Thyroid gland (tissue), 4 donors: ENCODE data around the gene RAPH1.

Experiments used
- POLR2A ChIP-seq, 2 donors: fragments of 450-650 bp; IDR thresholded peaks; one replicate each; pipeline ENCODE4 v1.6.1; 2017; ENCODE audit warnings: antibody characterized with exemption in 2 of 2, mild to moderate bottlenecking in 2 of 2, moderate library complexity in 1 of 2
- TF ChIP-seq, protein P1 (sequence below), 6 experiments: fragments of 200-600 bp in 3 of 6; fragments of 450-650 bp in 3 of 6; sonication (generic) in 3 of 6; IDR thresholded peaks; one replicate each; pipeline ENCODE4 v1.5.1; 2016 to 2019; ENCODE audit warnings: antibody characterized with exemption in 6 of 6, mild to moderate bottlenecking in 2 of 6, inconsistent platforms in 1 of 6, moderate library complexity in 1 of 6

DNA sequence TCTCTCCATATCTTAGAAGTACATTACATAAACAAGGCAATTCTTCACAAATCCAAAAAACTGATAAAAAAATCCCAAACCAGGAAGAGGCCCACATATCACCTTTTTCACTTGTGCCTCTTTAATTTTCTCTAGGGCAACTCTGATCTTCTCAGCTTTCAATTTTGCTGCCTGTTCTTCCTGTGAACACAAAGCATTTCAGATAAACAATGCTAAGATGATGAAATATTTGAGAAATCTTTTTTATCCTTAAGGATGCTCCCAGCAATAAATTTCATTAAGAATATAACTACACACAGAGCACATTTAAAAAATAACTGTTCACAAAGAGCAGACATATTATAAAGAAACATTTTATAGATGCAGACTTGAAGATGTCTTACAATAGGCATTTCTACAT lies 73.4 kb downstream of the RAPH1 start:
- TF ChIP-seq, protein P1, sequence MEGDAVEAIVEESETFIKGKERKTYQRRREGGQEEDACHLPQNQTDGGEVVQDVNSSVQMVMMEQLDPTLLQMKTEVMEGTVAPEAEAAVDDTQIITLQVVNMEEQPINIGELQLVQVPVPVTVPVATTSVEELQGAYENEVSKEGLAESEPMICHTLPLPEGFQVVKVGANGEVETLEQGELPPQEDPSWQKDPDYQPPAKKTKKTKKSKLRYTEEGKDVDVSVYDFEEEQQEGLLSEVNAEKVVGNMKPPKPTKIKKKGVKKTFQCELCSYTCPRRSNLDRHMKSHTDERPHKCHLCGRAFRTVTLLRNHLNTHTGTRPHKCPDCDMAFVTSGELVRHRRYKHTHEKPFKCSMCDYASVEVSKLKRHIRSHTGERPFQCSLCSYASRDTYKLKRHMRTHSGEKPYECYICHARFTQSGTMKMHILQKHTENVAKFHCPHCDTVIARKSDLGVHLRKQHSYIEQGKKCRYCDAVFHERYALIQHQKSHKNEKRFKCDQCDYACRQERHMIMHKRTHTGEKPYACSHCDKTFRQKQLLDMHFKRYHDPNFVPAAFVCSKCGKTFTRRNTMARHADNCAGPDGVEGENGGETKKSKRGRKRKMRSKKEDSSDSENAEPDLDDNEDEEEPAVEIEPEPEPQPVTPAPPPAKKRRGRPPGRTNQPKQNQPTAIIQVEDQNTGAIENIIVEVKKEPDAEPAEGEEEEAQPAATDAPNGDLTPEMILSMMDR (IDR thresholded peaks at IDR 0.05) = no peak
- TF ChIP-seq POLR2A (IDR thresholded peaks at IDR 0.05) = no peak
